Measurements from ENCODE around the gene ATE1. TPM values are rescaled to one million over a fixed set of nuclear protein-coding genes. Genes with fewer than 3 reads are reported as not detected.

ATE1 gene
- total and polyA plus RNA-seq, 9 donors: 8.9 to 36.6 (median 31.2) TPM

GRCh38 chr10:121796342-121796741, 131.5 kb downstream of the ATE1 start:
- no peaks in the 10 kb centered on the region for H3K9me3 ChIP-seq
- no peak overlapping the region for H3K4me3 ChIP-seq
- intact Hi-C loops (cut with DNase I): no loop called here
- H3K27me3 ChIP-seq: no peaks in the 10 kb centered on the region
- no peak for DNase-seq
- no peaks in the 10 kb centered on the region for H3K36me3 ChIP-seq
- H3K27ac ChIP-seq: no peak overlapping the region
- TF ChIP-seq EP300 (IDR thresholded peaks at IDR 0.05): no peak
- TF ChIP-seq, protein P1, sequence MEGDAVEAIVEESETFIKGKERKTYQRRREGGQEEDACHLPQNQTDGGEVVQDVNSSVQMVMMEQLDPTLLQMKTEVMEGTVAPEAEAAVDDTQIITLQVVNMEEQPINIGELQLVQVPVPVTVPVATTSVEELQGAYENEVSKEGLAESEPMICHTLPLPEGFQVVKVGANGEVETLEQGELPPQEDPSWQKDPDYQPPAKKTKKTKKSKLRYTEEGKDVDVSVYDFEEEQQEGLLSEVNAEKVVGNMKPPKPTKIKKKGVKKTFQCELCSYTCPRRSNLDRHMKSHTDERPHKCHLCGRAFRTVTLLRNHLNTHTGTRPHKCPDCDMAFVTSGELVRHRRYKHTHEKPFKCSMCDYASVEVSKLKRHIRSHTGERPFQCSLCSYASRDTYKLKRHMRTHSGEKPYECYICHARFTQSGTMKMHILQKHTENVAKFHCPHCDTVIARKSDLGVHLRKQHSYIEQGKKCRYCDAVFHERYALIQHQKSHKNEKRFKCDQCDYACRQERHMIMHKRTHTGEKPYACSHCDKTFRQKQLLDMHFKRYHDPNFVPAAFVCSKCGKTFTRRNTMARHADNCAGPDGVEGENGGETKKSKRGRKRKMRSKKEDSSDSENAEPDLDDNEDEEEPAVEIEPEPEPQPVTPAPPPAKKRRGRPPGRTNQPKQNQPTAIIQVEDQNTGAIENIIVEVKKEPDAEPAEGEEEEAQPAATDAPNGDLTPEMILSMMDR (IDR thresholded peaks at IDR 0.05): no peak
- no peak for TF ChIP-seq POLR2A (IDR thresholded peaks at IDR 0.05)
- peaks cover 1% of the 10 kb centered on the region for H3K4me1 ChIP-seq (ENCODE audit: insufficient read depth)
- 87 to 91% (median 90%) methylated on average over 3 of the region's 3 CpGs for WGBS, 3 donors

GRCh38 chr10:121792198-121792597, 135.6 kb downstream of the ATE1 start:
- no peaks in the 10 kb centered on the region for H3K27me3 ChIP-seq
- H3K4me3 ChIP-seq: no peak overlapping the region
- no peaks in the 10 kb centered on the region for H3K4me1 ChIP-seq (ENCODE audit: insufficient read depth)
- no peaks in the 10 kb centered on the region for H3K9me3 ChIP-seq
- no peaks in the 10 kb centered on the region for H3K36me3 ChIP-seq
- intact Hi-C loops (cut with DNase I): no loop called here
- no peak for DNase-seq
- TF ChIP-seq POLR2A (IDR thresholded peaks at IDR 0.05) (no peak), EP300 (IDR thresholded peaks at IDR 0.05) (no peak)
- TF ChIP-seq, protein P1 (IDR thresholded peaks at IDR 0.05): no peak
- 74 to 79% (median 75%) methylated on average over 3 of the region's 3 CpGs for WGBS, 3 donors
- no peak overlapping the region for H3K27ac ChIP-seq

DNA sequence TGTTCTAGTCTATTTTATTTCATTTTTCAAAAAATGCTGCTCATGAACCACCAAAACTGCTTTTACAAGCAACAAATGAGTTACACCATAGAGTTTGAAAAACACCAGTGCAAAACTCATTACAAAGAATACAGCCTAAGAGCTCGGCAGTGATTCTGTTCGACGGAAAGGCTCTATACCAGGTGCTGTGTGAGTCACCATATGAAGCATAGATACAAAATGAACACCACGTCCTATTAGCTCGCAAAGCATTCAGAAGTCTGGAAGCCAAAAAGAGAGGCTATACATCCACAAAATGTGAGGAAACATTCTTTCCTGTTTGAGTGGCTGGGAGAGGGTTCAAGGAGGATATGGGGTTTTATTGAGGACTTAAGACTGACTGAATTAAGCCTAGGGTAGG, 136.1 kb downstream of the ATE1 start:
- Histone ChIP-seq H3K27ac (no peak overlapping the region), H3K27me3 (no peaks in the 10 kb centered on the region), H3K4me1 (ENCODE audit: insufficient read depth) (no peaks in the 10 kb centered on the region), H3K36me3 (no peaks in the 10 kb centered on the region), H3K4me3 (no peak overlapping the region), H3K9me3 (no peaks in the 10 kb centered on the region)
- no peak for TF ChIP-seq POLR2A (IDR thresholded peaks at IDR 0.05)
- TF ChIP-seq, protein P1 (IDR thresholded peaks at IDR 0.05): no peak
- TF ChIP-seq EP300 (IDR thresholded peaks at IDR 0.05): no peak
- intact Hi-C loops (cut with DNase I): no loop called here
- WGBS, 3 donors: 97% methylated on average over 5 of the region's 5 CpGs
- DNase-seq: no peak

- Histone ChIP-seq H3K4me3 (no peak overlapping the region), H3K36me3 (no peaks in the 10 kb centered on the region), H3K27ac (no peak overlapping the region), H3K27me3 (no peaks in the 10 kb centered on the region), H3K9me3 (no peaks in the 10 kb centered on the region), H3K4me1 (ENCODE audit: insufficient read depth) (no peaks in the 10 kb centered on the region)
- no peak for DNase-seq
- intact Hi-C loops (cut with DNase I): no loop called here
- TF ChIP-seq, protein P1 (IDR thresholded peaks at IDR 0.05): no peak
- TF ChIP-seq EP300 (IDR thresholded peaks at IDR 0.05) (no peak), POLR2A (IDR thresholded peaks at IDR 0.05) (no peak)
- 73 to 82% (median 76%) methylated on average over 3 of the region's 3 CpGs for WGBS, 3 donors
Measured at GRCh38 chr10:121788717-121789116, 139.1 kb downstream of the ATE1 start.
